ENCODE results near the gene ADAMTSL5.

Gene ADAMTSL5

DNA sequence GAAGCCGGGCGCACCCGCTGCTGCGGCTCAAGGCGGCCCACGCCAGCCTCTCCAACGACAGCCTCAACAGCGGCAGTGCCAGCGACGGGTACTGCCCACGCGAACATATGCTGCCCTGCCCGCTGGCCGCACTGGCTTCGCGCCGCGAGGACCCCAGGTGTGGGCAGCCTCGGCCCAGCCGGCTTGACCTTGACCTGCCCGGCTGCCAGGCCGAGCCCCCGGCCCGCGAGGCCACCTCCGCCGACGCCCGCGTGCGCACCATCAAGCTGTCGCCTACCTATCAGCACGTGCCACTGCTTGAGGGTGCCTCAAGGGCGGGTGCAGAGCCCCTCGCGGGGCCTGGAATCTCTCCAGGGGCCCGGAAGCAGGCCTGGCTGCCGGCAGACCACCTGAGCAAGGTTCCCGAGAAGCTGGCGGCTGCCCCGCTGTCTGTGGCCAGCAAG is 46.8 kb downstream of the ADAMTSL5 start:
- peak overlapping the region; percentile 7 for H3K56ac ChIP-seq (ENCODE audit: low read length)
- no peak for DNase-seq
- H3K79me2 ChIP-seq (ENCODE audit: control insufficient read depth, insufficient read depth, low read length) = no peaks in the 10 kb centered on the region
- H2BK15ac ChIP-seq (replicated peaks; ENCODE audit: low read depth) = no peak overlapping the region
- H3K4me1 ChIP-seq (ENCODE audit: control insufficient read depth, low read depth, low read length) = peaks cover 3% of the 10 kb centered on the region
- WGBS (ENCODE audit: extremely low coverage, insufficient coverage, low lambda C conversion rate) = no CpG with 5 or more reads among the region's 41 CpGs
- no peak overlapping the region for H3K27ac ChIP-seq (ENCODE audit: low read depth, low read length)
- no peak overlapping the region for H4K8ac ChIP-seq (ENCODE audit: low read depth, low read length)
- H3K27me3 ChIP-seq (ENCODE audit: insufficient read depth, low read length, poor library complexity) = peaks cover 42% of the 10 kb centered on the region
- H4K5ac ChIP-seq (ENCODE audit: low read length) = no peak overlapping the region
- no peak overlapping the region for H2BK120ac ChIP-seq (ENCODE audit: low read depth, low read length)
- no peak overlapping the region for H3K23ac ChIP-seq (ENCODE audit: low read length)
- H3K4ac ChIP-seq (ENCODE audit: low read depth, low read length) = no peak overlapping the region
- H3K9ac ChIP-seq (ENCODE audit: low read length) = no peak overlapping the region
- no peak overlapping the region for H2BK5ac ChIP-seq (ENCODE audit: low read length)
- no peaks in the 10 kb centered on the region for H3K79me1 ChIP-seq (ENCODE audit: low read length)
- H2AK5ac ChIP-seq (ENCODE audit: low read length) = no peak overlapping the region
- no peak overlapping the region for H3K4me2 ChIP-seq (ENCODE audit: low read length)
- H3K4me3 ChIP-seq (ENCODE audit: low read length) = no peak overlapping the region
- H3K36me3 ChIP-seq (ENCODE audit: control insufficient read depth, insufficient read depth, low read length) = no peaks in the 10 kb centered on the region
- H3K18ac ChIP-seq (ENCODE audit: low read length) = no peak overlapping the region

DNA sequence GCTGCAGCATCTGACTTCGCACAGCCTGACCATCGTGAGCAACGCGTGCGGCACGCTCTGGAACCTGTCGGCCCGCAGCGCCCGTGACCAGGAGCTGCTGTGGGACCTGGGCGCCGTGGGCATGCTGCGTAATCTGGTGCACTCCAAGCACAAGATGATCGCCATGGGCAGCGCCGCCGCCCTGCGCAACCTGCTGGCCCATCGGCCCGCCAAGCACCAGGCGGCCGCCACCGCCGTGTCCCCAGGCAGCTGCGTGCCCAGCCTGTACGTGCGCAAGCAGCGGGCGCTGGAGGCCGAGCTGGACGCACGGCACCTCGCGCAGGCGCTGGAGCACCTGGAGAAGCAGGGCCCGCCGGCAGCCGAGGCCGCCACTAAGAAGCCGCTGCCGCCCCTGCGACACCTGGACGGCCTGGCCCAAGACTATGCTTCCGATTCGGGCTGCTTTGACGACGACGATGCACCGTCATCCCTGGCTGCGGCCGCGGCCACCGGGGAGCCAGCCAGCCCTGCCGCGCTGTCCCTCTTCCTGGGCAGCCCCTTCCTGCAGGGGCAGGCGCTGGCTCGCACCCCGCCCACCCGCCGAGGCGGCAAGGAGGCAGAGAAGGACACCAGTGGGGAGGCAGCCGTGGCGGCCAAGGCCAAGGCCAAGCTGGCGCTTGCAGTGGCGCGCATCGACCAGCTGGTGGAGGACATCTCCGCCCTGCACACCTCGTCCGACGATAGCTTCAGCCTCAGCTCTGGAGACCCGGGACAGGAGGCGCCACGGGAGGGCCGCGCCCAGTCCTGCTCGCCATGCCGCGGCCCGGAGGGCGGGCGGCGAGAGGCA is 47.4 kb downstream of the ADAMTSL5 start:
- peaks cover 42% of the 10 kb centered on the region for H3K27me3 ChIP-seq (ENCODE audit: insufficient read depth, low read length, poor library complexity)
- H3K56ac ChIP-seq (ENCODE audit: low read length) = peak overlapping the region; percentile 56
- no peak overlapping the region for H3K9ac ChIP-seq (ENCODE audit: low read length)
- H3K4me3 ChIP-seq (ENCODE audit: low read length) = no peak overlapping the region
- H3K18ac ChIP-seq (ENCODE audit: low read length) = no peak overlapping the region
- no peak overlapping the region for H2AK5ac ChIP-seq (ENCODE audit: low read length)
- no peak overlapping the region for H3K4ac ChIP-seq (ENCODE audit: low read depth, low read length)
- H3K79me2 ChIP-seq (ENCODE audit: control insufficient read depth, insufficient read depth, low read length) = no peaks in the 10 kb centered on the region
- no peak overlapping the region for H4K8ac ChIP-seq (ENCODE audit: low read depth, low read length)
- no peaks in the 10 kb centered on the region for H3K79me1 ChIP-seq (ENCODE audit: low read length)
- H4K5ac ChIP-seq (ENCODE audit: low read length) = no peak overlapping the region
- no peak overlapping the region for H2BK120ac ChIP-seq (ENCODE audit: low read depth, low read length)
- DNase-seq = peak; percentile 75
- WGBS (ENCODE audit: extremely low coverage, insufficient coverage, low lambda C conversion rate) = no CpG with 5 or more reads among the region's 83 CpGs
- H2BK15ac ChIP-seq (replicated peaks; ENCODE audit: low read depth) = no peak overlapping the region
- peaks cover 3% of the 10 kb centered on the region for H3K4me1 ChIP-seq (ENCODE audit: control insufficient read depth, low read depth, low read length)
- no peak overlapping the region for H3K27ac ChIP-seq (ENCODE audit: low read depth, low read length)
- no peak overlapping the region for H3K4me2 ChIP-seq (ENCODE audit: low read length)
- no peak overlapping the region for H2BK5ac ChIP-seq (ENCODE audit: low read length)
- H3K36me3 ChIP-seq (ENCODE audit: control insufficient read depth, insufficient read depth, low read length) = no peaks in the 10 kb centered on the region
- no peak overlapping the region for H3K23ac ChIP-seq (ENCODE audit: low read length)

DNA sequence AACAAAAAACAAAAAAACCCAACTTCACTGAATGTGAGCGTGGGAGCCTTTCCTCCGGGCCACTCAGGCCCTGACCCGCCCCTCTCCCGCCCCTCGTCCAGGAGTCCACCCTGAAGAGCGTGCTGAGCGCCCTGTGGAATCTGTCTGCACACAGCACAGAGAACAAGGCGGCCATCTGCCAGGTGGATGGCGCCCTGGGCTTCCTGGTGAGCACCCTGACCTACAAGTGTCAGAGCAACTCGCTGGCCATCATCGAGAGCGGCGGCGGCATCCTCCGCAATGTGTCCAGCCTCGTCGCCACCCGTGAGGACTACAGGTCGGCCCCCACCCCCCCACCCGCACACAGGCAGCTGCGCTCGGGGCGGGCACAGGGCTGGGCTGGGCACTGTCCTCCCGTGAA is 51.0 kb downstream of the ADAMTSL5 start:
- WGBS (ENCODE audit: extremely low coverage, insufficient coverage, low lambda C conversion rate) = no CpG with 5 or more reads among the region's 24 CpGs
- Histone ChIP-seq H3K9ac (ENCODE audit: low read length) (no peak overlapping the region), H3K79me2 (ENCODE audit: control insufficient read depth, insufficient read depth, low read length) (no peaks in the 10 kb centered on the region), H3K27me3 (ENCODE audit: insufficient read depth, low read length, poor library complexity) (peaks cover 10% of the 10 kb centered on the region), H3K56ac (ENCODE audit: low read length) (no peak overlapping the region), H3K23ac (ENCODE audit: low read length) (no peak overlapping the region), H2BK15ac (replicated peaks; ENCODE audit: low read depth) (no peak overlapping the region), H3K27ac (ENCODE audit: low read depth, low read length) (no peak overlapping the region), H2BK5ac (ENCODE audit: low read length) (no peak overlapping the region), H3K18ac (ENCODE audit: low read length) (no peak overlapping the region), H3K4ac (ENCODE audit: low read depth, low read length) (no peak overlapping the region), H4K5ac (ENCODE audit: low read length) (no peak overlapping the region), H3K4me1 (ENCODE audit: control insufficient read depth, low read depth, low read length) (no peaks in the 10 kb centered on the region), H2AK5ac (ENCODE audit: low read length) (no peak overlapping the region), H3K36me3 (ENCODE audit: control insufficient read depth, insufficient read depth, low read length) (no peaks in the 10 kb centered on the region), H3K79me1 (ENCODE audit: low read length) (no peaks in the 10 kb centered on the region), H3K4me2 (ENCODE audit: low read length) (no peak overlapping the region), H2BK120ac (ENCODE audit: low read depth, low read length) (no peak overlapping the region), H3K4me3 (ENCODE audit: low read length) (no peak overlapping the region), H4K8ac (ENCODE audit: low read depth, low read length) (no peak overlapping the region)
- DNase-seq = no peak

- Histone ChIP-seq H2BK15ac (replicated peaks; ENCODE audit: low read depth) (no peak overlapping the region), H3K36me3 (ENCODE audit: control insufficient read depth, insufficient read depth, low read length) (no peaks in the 10 kb centered on the region), H3K4ac (ENCODE audit: low read depth, low read length) (no peak overlapping the region), H3K27ac (ENCODE audit: low read depth, low read length) (no peak overlapping the region), H3K23ac (ENCODE audit: low read length) (no peak overlapping the region), H3K27me3 (ENCODE audit: insufficient read depth, low read length, poor library complexity) (no peaks in the 10 kb centered on the region), H3K18ac (ENCODE audit: low read length) (no peak overlapping the region), H3K79me2 (ENCODE audit: control insufficient read depth, insufficient read depth, low read length) (no peaks in the 10 kb centered on the region), H4K8ac (ENCODE audit: low read depth, low read length) (no peak overlapping the region), H4K5ac (ENCODE audit: low read length) (no peak overlapping the region), H3K4me1 (ENCODE audit: control insufficient read depth, low read depth, low read length) (no peaks in the 10 kb centered on the region), H3K79me1 (ENCODE audit: low read length) (no peaks in the 10 kb centered on the region), H2BK120ac (ENCODE audit: low read depth, low read length) (no peak overlapping the region), H3K56ac (ENCODE audit: low read length) (no peak overlapping the region), H3K9ac (ENCODE audit: low read length) (no peak overlapping the region), H2BK5ac (ENCODE audit: low read length) (no peak overlapping the region), H2AK5ac (ENCODE audit: low read length) (no peak overlapping the region), H3K4me3 (ENCODE audit: low read length) (no peak overlapping the region), H3K4me2 (ENCODE audit: low read length) (no peak overlapping the region)
- DNase-seq = no peak
- no CpG with 5 or more reads among the region's 36 CpGs for WGBS (ENCODE audit: extremely low coverage, insufficient coverage, low lambda C conversion rate)
These were observed 52.5 kb downstream of the ADAMTSL5 start for GRCh38 chr19:1460033-1460995.

- Histone ChIP-seq H3K27me3 (ENCODE audit: insufficient read depth, low read length, poor library complexity) (no peaks in the 10 kb centered on the region), H3K4me2 (ENCODE audit: low read length) (no peak overlapping the region), H3K4me1 (ENCODE audit: control insufficient read depth, low read depth, low read length) (no peaks in the 10 kb centered on the region), H3K4me3 (ENCODE audit: low read length) (no peak overlapping the region), H2BK5ac (ENCODE audit: low read length) (no peak overlapping the region), H3K18ac (ENCODE audit: low read length) (no peak overlapping the region), H4K5ac (ENCODE audit: low read length) (no peak overlapping the region), H4K8ac (ENCODE audit: low read depth, low read length) (no peak overlapping the region), H3K36me3 (ENCODE audit: control insufficient read depth, insufficient read depth, low read length) (no peaks in the 10 kb centered on the region), H3K23ac (ENCODE audit: low read length) (no peak overlapping the region), H3K9ac (ENCODE audit: low read length) (no peak overlapping the region), H2BK120ac (ENCODE audit: low read depth, low read length) (no peak overlapping the region), H3K56ac (ENCODE audit: low read length) (no peak overlapping the region), H2BK15ac (replicated peaks; ENCODE audit: low read depth) (no peak overlapping the region), H2AK5ac (ENCODE audit: low read length) (no peak overlapping the region), H3K4ac (ENCODE audit: low read depth, low read length) (no peak overlapping the region), H3K79me1 (ENCODE audit: low read length) (no peaks in the 10 kb centered on the region), H3K27ac (ENCODE audit: low read depth, low read length) (no peak overlapping the region), H3K79me2 (ENCODE audit: control insufficient read depth, insufficient read depth, low read length) (no peaks in the 10 kb centered on the region)
- no peak for DNase-seq
- WGBS (ENCODE audit: extremely low coverage, insufficient coverage, low lambda C conversion rate) = no CpG with 5 or more reads among the region's 9 CpGs
These were observed 53.3 kb downstream of the ADAMTSL5 start for GRCh38 chr19:1459479-1459878.

Data from mesendoderm (in vitro differentiated cells).